ENCODE measurements around the gene LAMP2. TPM values are rescaled to one million over a fixed set of nuclear protein-coding genes. Genes with fewer than 3 reads are reported as not detected.

The LAMP2 gene
- polyA plus RNA-seq, 4 donors: 16.5 to 167 (median 34.5) TPM

- no peaks in the 10 kb centered on the region for H3K36me3 ChIP-seq (ENCODE audit: control insufficient read depth in 3 of 3, insufficient read depth in 2 of 3, low read depth in 1 of 3, low read length in 3 of 3)
- peak overlapping the region; percentile 70 to 86 (median 76) for H3K4me3 ChIP-seq (ENCODE audit: low read depth in 1 of 3, low read length in 3 of 3)
- 0 to 35% (median 2%) methylated on average over 2 of the region's 2 CpGs for WGBS, 3 donors
- H3K27me3 ChIP-seq (ENCODE audit: control insufficient read depth in 3 of 3, insufficient read depth in 3 of 3, low read length in 3 of 3): no peaks in the 10 kb centered on the region
- FAIRE-seq (no peak), DNase-seq (peak in 1 of 2 donors; percentile 2)
- no peaks in the 10 kb centered on the region for H3K9me3 ChIP-seq (ENCODE audit: control insufficient read depth in 2 of 2, insufficient read depth in 1 of 2, low read depth in 1 of 2, low read length in 1 of 2)
- peaks cover 0 to 2% (median 0%) of the 10 kb centered on the region in 3 donors for H3K4me1 ChIP-seq (ENCODE audit: control insufficient read depth in 3 of 3, insufficient read depth in 2 of 3, low read depth in 1 of 3, low read length in 2 of 3)
- H3K27ac ChIP-seq (ENCODE audit: low read depth in 1 of 3, low read length in 2 of 3): peak overlapping the region; percentile 66 to 94 (median 93)
Measured at GRCh38 chrX:120468479-120468824, 644 bp downstream of the LAMP2 start.

GRCh38 chrX:120468071-120468470, 1.0 kb downstream of the LAMP2 start:
- Histone ChIP-seq H3K27me3 (ENCODE audit: control insufficient read depth in 3 of 3, insufficient read depth in 3 of 3, low read length in 3 of 3) (no peaks in the 10 kb centered on the region), H3K36me3 (ENCODE audit: control insufficient read depth in 3 of 3, insufficient read depth in 2 of 3, low read depth in 1 of 3, low read length in 3 of 3) (no peaks in the 10 kb centered on the region), H3K9me3 (ENCODE audit: control insufficient read depth in 2 of 2, insufficient read depth in 1 of 2, low read depth in 1 of 2, low read length in 1 of 2) (no peaks in the 10 kb centered on the region), H3K4me1 (ENCODE audit: control insufficient read depth in 3 of 3, insufficient read depth in 2 of 3, low read depth in 1 of 3, low read length in 2 of 3) (peaks cover 0 to 2% (median 0%) of the 10 kb centered on the region in 3 donors), H3K4me3 (ENCODE audit: low read depth in 1 of 3, low read length in 3 of 3) (peak overlapping the region in 2 of 3 donors; percentile 70 to 86), H3K27ac (ENCODE audit: low read depth in 1 of 3, low read length in 2 of 3) (no peak overlapping the region)
- DNase-seq: no peak
- 1 to 33% (median 13%) methylated on average over 4 of the region's 4 CpGs for WGBS, 3 donors
- FAIRE-seq: no peak

- H3K9me3 ChIP-seq (ENCODE audit: control insufficient read depth in 2 of 2, insufficient read depth in 1 of 2, low read depth in 1 of 2, low read length in 1 of 2): no peaks in the 10 kb centered on the region
- WGBS, 3 donors: 75 to 90% (median 83%) methylated on average over 4 of the region's 4 CpGs
- no peaks in the 10 kb centered on the region for H3K27me3 ChIP-seq (ENCODE audit: control insufficient read depth in 3 of 3, insufficient read depth in 3 of 3, low read length in 3 of 3)
- H3K27ac ChIP-seq (ENCODE audit: low read depth in 1 of 3, low read length in 2 of 3): no peak overlapping the region
- peaks cover 0 to 2% (median 0%) of the 10 kb centered on the region in 3 donors for H3K36me3 ChIP-seq (ENCODE audit: control insufficient read depth in 3 of 3, insufficient read depth in 2 of 3, low read depth in 1 of 3, low read length in 3 of 3)
- DNase-seq (no peak), FAIRE-seq (no peak)
- peaks cover 0 to 2% (median 0%) of the 10 kb centered on the region in 3 donors for H3K4me1 ChIP-seq (ENCODE audit: control insufficient read depth in 3 of 3, insufficient read depth in 2 of 3, low read depth in 1 of 3, low read length in 2 of 3)
- H3K4me3 ChIP-seq (ENCODE audit: low read depth in 1 of 3, low read length in 3 of 3): no peak overlapping the region
Measured at GRCh38 chrX:120464411-120464810, 4.7 kb downstream of the LAMP2 start.

GRCh38 chrX:120463241-120463640, 5.9 kb downstream of the LAMP2 start:
- Histone ChIP-seq H3K36me3 (ENCODE audit: control insufficient read depth in 3 of 3, insufficient read depth in 2 of 3, low read depth in 1 of 3, low read length in 3 of 3) (peaks cover 0 to 2% (median 0%) of the 10 kb centered on the region in 3 donors), H3K4me1 (ENCODE audit: control insufficient read depth in 3 of 3, insufficient read depth in 2 of 3, low read depth in 1 of 3, low read length in 2 of 3) (peaks cover 0 to 2% (median 0%) of the 10 kb centered on the region in 3 donors), H3K4me3 (ENCODE audit: low read depth in 1 of 3, low read length in 3 of 3) (no peak overlapping the region), H3K27ac (ENCODE audit: low read depth in 1 of 3, low read length in 2 of 3) (no peak overlapping the region), H3K9me3 (ENCODE audit: control insufficient read depth in 2 of 2, insufficient read depth in 1 of 2, low read depth in 1 of 2, low read length in 1 of 2) (no peaks in the 10 kb centered on the region), H3K27me3 (ENCODE audit: control insufficient read depth in 3 of 3, insufficient read depth in 3 of 3, low read length in 3 of 3) (no peaks in the 10 kb centered on the region)
- 54 to 75% (median 73%) methylated on average over 1 of the region's 1 CpG for WGBS, 3 donors
- DNase-seq: peak in 1 of 2 donors; percentile 3
- FAIRE-seq: no peak

DNA sequence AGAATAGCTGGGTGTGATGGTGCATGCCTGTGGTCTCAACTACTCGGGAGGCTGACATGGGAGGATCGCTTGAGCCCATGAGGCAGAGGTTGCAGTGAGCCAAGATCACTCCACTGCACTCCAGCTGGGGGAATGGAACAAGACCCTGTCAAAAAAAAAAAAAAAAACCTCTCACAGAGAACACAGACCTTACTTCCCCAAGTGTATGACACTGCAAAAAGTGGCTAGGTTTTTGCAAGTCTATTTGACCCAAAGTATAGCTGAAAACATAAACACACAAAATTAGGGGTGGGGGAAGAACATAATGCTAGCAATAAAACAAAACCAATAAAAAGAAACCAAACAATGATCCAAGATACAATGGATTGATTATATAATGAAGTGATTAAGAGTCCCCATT, 6.7 kb downstream of the LAMP2 start:
- peaks cover 0 to 2% (median 0%) of the 10 kb centered on the region in 3 donors for H3K36me3 ChIP-seq (ENCODE audit: control insufficient read depth in 3 of 3, insufficient read depth in 2 of 3, low read depth in 1 of 3, low read length in 3 of 3)
- WGBS, 3 donors: 65 to 100% (median 84%) methylated on average over 2 of the region's 2 CpGs
- H3K27ac ChIP-seq (ENCODE audit: low read depth in 1 of 3, low read length in 2 of 3): no peak overlapping the region
- FAIRE-seq (no peak), DNase-seq (no peak)
- no peak overlapping the region for H3K4me3 ChIP-seq (ENCODE audit: low read depth in 1 of 3, low read length in 3 of 3)
- peaks cover 0 to 2% (median 0%) of the 10 kb centered on the region in 3 donors for H3K4me1 ChIP-seq (ENCODE audit: control insufficient read depth in 3 of 3, insufficient read depth in 2 of 3, low read depth in 1 of 3, low read length in 2 of 3)
- H3K9me3 ChIP-seq (ENCODE audit: control insufficient read depth in 2 of 2, insufficient read depth in 1 of 2, low read depth in 1 of 2, low read length in 1 of 2): no peaks in the 10 kb centered on the region
- no peaks in the 10 kb centered on the region for H3K27me3 ChIP-seq (ENCODE audit: control insufficient read depth in 3 of 3, insufficient read depth in 3 of 3, low read length in 3 of 3)

GRCh38 chrX:120459309-120459708, 9.8 kb downstream of the LAMP2 start:
- Histone ChIP-seq H3K27me3 (ENCODE audit: control insufficient read depth in 3 of 3, insufficient read depth in 3 of 3, low read length in 3 of 3) (no peaks in the 10 kb centered on the region), H3K4me3 (ENCODE audit: low read depth in 1 of 3, low read length in 3 of 3) (no peak overlapping the region), H3K27ac (ENCODE audit: low read depth in 1 of 3, low read length in 2 of 3) (no peak overlapping the region), H3K4me1 (ENCODE audit: control insufficient read depth in 3 of 3, insufficient read depth in 2 of 3, low read depth in 1 of 3, low read length in 2 of 3) (no peaks in the 10 kb centered on the region), H3K9me3 (ENCODE audit: control insufficient read depth in 2 of 2, insufficient read depth in 1 of 2, low read depth in 1 of 2, low read length in 1 of 2) (no peaks in the 10 kb centered on the region), H3K36me3 (ENCODE audit: control insufficient read depth in 3 of 3, insufficient read depth in 2 of 3, low read depth in 1 of 3, low read length in 3 of 3) (peaks cover 0 to 5% (median 0%) of the 10 kb centered on the region in 3 donors)
- DNase-seq (no peak), FAIRE-seq (no peak)

DNA sequence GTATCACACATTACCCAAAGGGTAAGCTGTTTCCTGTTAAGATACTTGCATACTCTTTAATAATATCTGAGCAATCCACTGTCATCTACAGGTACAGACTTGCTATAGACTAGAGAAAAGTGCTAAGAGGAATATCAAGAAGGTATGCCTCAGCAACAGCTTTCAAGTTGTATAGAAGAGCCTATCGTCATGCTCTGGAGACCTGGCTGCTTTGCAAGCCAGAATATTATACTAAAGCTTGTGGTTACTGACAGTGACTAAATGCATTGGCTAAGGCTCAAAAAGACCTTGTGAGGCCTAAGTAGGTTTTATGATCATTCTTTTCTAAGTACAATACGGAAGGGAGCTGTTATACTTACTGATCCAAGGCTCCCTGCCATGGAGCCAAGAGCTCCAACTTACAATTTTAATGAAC, 11.3 kb downstream of the LAMP2 start:
- H3K4me3 ChIP-seq (ENCODE audit: low read depth in 1 of 3, low read length in 3 of 3): no peak overlapping the region
- no peak overlapping the region for H3K27ac ChIP-seq (ENCODE audit: low read depth in 1 of 3, low read length in 2 of 3)
- H3K27me3 ChIP-seq (ENCODE audit: control insufficient read depth in 3 of 3, insufficient read depth in 3 of 3, low read length in 3 of 3): no peaks in the 10 kb centered on the region
- no peaks in the 10 kb centered on the region for H3K9me3 ChIP-seq (ENCODE audit: control insufficient read depth in 2 of 2, insufficient read depth in 1 of 2, low read depth in 1 of 2, low read length in 1 of 2)
- FAIRE-seq: no peak
- 36 to 65% (median 56%) methylated on average over 2 of the region's 2 CpGs for WGBS, 3 donors
- no peak for DNase-seq
- H3K4me1 ChIP-seq (ENCODE audit: control insufficient read depth in 3 of 3, insufficient read depth in 2 of 3, low read depth in 1 of 3, low read length in 2 of 3): no peaks in the 10 kb centered on the region
- peaks cover 0 to 8% (median 0%) of the 10 kb centered on the region in 3 donors for H3K36me3 ChIP-seq (ENCODE audit: control insufficient read depth in 3 of 3, insufficient read depth in 2 of 3, low read depth in 1 of 3, low read length in 3 of 3)

GRCh38 chrX:120456973-120457372, 12.1 kb downstream of the LAMP2 start:
- no peaks in the 10 kb centered on the region for H3K27me3 ChIP-seq (ENCODE audit: control insufficient read depth in 3 of 3, insufficient read depth in 3 of 3, low read length in 3 of 3)
- DNase-seq: no peak
- FAIRE-seq: no peak
- no peak overlapping the region for H3K4me3 ChIP-seq (ENCODE audit: low read depth in 1 of 3, low read length in 3 of 3)
- 34 to 65% (median 48%) methylated on average over 4 of the region's 4 CpGs for WGBS, 3 donors
- peaks cover 0 to 6% (median 0%) of the 10 kb centered on the region in 3 donors for H3K36me3 ChIP-seq (ENCODE audit: control insufficient read depth in 3 of 3, insufficient read depth in 2 of 3, low read depth in 1 of 3, low read length in 3 of 3)
- H3K9me3 ChIP-seq (ENCODE audit: control insufficient read depth in 2 of 2, insufficient read depth in 1 of 2, low read depth in 1 of 2, low read length in 1 of 2): no peaks in the 10 kb centered on the region
- H3K27ac ChIP-seq (ENCODE audit: low read depth in 1 of 3, low read length in 2 of 3): no peak overlapping the region
- no peaks in the 10 kb centered on the region for H3K4me1 ChIP-seq (ENCODE audit: control insufficient read depth in 3 of 3, insufficient read depth in 2 of 3, low read depth in 1 of 3, low read length in 2 of 3)

- WGBS, 3 donors: 67 to 93% (median 70%) methylated on average over 5 of the region's 5 CpGs
- no peak for FAIRE-seq
- Histone ChIP-seq H3K27ac (ENCODE audit: low read depth in 1 of 3, low read length in 2 of 3) (no peak overlapping the region), H3K4me1 (ENCODE audit: control insufficient read depth in 3 of 3, insufficient read depth in 2 of 3, low read depth in 1 of 3, low read length in 2 of 3) (no peaks in the 10 kb centered on the region), H3K36me3 (ENCODE audit: control insufficient read depth in 3 of 3, insufficient read depth in 2 of 3, low read depth in 1 of 3, low read length in 3 of 3) (peaks cover 0 to 9% (median 0%) of the 10 kb centered on the region in 3 donors), H3K9me3 (ENCODE audit: control insufficient read depth in 2 of 2, insufficient read depth in 1 of 2, low read depth in 1 of 2, low read length in 1 of 2) (no peaks in the 10 kb centered on the region), H3K4me3 (ENCODE audit: low read depth in 1 of 3, low read length in 3 of 3) (no peak overlapping the region), H3K27me3 (ENCODE audit: control insufficient read depth in 3 of 3, insufficient read depth in 3 of 3, low read length in 3 of 3) (no peaks in the 10 kb centered on the region)
- DNase-seq: no peak
Measured at GRCh38 chrX:120453985-120454384, 15.1 kb downstream of the LAMP2 start.
